Measurements from ENCODE around the gene SERPINA3. TPM values are rescaled to one million over a fixed set of nuclear protein-coding genes. Genes with fewer than 3 reads are reported as not detected.
A peak's percentile ranks its signal among the peaks of the same experiment; 100 is the strongest.

Gene SERPINA3
- total and polyA plus RNA-seq, 12 donors, result 1.0 to 408 (median 13.4) TPM

DNA sequence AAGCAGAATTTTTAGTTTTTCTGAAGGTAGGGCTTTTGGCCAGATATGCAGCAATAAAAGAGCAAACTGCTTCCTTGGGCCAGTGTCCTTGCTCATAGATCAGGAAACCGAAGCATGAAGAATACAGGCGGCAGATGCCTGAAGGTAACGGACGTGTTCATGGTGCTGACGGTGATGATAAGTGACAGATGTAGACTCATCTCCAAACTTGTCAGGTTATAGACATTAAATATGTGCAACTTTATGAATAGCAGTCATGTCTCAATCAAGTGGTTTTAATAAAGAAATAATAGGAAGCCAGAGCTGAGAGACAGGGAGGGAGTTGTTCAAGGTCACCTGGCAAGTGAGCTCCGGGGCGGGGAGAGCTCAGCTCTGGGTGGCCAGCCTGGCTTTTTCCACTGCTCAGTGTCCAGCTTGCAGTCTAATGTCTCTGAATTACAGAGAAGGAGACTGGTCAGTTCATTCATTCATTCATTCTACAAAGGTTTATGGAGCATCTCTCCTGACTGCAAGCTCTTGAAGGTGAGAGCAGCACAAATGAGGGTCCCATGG is 29.9 kb upstream of the SERPINA3 start:
- no peaks in the 10 kb centered on the region for H3K9me3 ChIP-seq
- 74 to 75% methylated on average over 7 of the region's 7 CpGs for WGBS, 2 donors
- no peak overlapping the region for H3K27ac ChIP-seq
- peaks cover 0 to 16% (median 6%) of the 10 kb centered on the region in 9 donors for H3K4me1 ChIP-seq
- TF ChIP-seq CTCF (IDR thresholded peaks at IDR 0.05), result no peak
- DNase-seq (no peak), ATAC-seq (peak in 2 of 8 donors; percentile 39 to 51)
- no peaks in the 10 kb centered on the region for H3K36me3 ChIP-seq
- intact Hi-C loops (cut with DNase I), result no loop called here
- no peak overlapping the region for H3K4me3 ChIP-seq
- peaks cover 0 to 7% (median 0%) of the 10 kb centered on the region in 7 donors for H3K27me3 ChIP-seq

DNA sequence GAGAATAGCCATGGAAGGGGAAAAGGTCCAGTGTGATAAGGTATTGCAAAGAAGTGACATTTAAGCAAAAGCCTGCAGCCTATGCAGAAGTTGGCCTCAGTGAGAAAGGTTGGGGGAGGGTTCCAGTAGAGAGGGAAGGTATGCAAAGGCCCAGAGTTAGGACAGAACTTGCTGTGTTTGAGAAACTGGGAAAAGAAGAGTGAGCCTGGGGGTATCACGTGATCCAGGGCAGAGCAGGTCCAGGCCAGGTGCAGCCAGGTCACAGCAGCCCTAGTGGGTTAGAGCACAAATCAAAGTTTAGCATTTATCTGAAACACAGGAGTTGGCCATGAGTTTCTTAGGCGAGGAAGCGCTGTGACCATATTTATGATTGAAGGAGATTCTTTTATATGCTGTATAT is 29.3 kb upstream of the SERPINA3 start:
- H3K27ac ChIP-seq, result no peak overlapping the region
- no peaks in the 10 kb centered on the region for H3K9me3 ChIP-seq
- no peak overlapping the region for H3K4me3 ChIP-seq
- ATAC-seq, result no peak
- peaks cover 0 to 7% (median 0%) of the 10 kb centered on the region in 7 donors for H3K27me3 ChIP-seq
- WGBS, 2 donors, result 89 to 90% methylated on average over 3 of the region's 3 CpGs
- peaks cover 0 to 16% (median 6%) of the 10 kb centered on the region in 9 donors for H3K4me1 ChIP-seq
- no peaks in the 10 kb centered on the region for H3K36me3 ChIP-seq
- no peak for TF ChIP-seq CTCF (IDR thresholded peaks at IDR 0.05)
- intact Hi-C loops (cut with DNase I), result no loop called here
- no peak for DNase-seq

DNA sequence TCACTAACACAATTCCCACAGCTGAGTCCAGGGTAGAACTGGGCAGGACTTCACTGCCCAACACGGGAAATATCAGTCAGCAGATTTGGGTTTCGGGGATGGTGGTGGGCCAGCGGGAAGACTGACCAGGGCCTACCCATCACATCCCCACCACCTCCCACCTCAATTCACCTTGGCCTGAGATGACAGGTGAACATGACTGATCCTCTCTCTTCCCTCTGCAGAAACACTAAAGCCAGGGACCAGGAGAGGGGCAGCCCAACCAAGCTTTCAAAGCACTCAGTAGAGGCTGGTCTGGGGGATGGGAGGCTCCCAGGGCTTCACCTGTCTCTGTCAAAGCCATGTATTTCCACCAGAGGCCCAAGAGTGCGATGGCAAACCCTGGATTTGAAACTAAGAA is 28.6 kb upstream of the SERPINA3 start:
- H3K9me3 ChIP-seq, result no peaks in the 10 kb centered on the region
- intact Hi-C loops (cut with DNase I), result no loop called here
- H3K27ac ChIP-seq, result no peak overlapping the region
- ATAC-seq (no peak), DNase-seq (no peak)
- peaks cover 0 to 7% (median 0%) of the 10 kb centered on the region in 7 donors for H3K27me3 ChIP-seq
- H3K4me1 ChIP-seq, result peaks cover 0 to 16% (median 6%) of the 10 kb centered on the region in 9 donors
- TF ChIP-seq CTCF (IDR thresholded peaks at IDR 0.05), result no peak
- WGBS, 2 donors, result 92 to 95% methylated on average over 4 of the region's 4 CpGs
- H3K4me3 ChIP-seq, result no peak overlapping the region
- no peaks in the 10 kb centered on the region for H3K36me3 ChIP-seq

- Histone ChIP-seq H3K4me3 (no peak overlapping the region), H3K36me3 (no peaks in the 10 kb centered on the region), H3K9me3 (no peaks in the 10 kb centered on the region), H3K27me3 (peaks cover 0 to 7% (median 0%) of the 10 kb centered on the region in 7 donors), H3K4me1 (peaks cover 0 to 16% (median 6%) of the 10 kb centered on the region in 9 donors), H3K27ac (no peak overlapping the region)
- intact Hi-C loops (cut with DNase I), result no loop called here
- 70 to 75% methylated on average over 5 of the region's 5 CpGs for WGBS, 2 donors
- DNase-seq (no peak), ATAC-seq (no peak)
- no peak for TF ChIP-seq CTCF (IDR thresholded peaks at IDR 0.05)
Measured at GRCh38 chr14:94584591-94585280, 27.5 kb upstream of the SERPINA3 start.

Measured in heart right ventricle (tissue), 16 donors.